Stimulated activated CD4-positive, alpha-beta T cell treated with anti-CD3 and anti-CD28 coated beads, Interleukin-15, amount 100 ng/mL, for 24 hours (primary cell): ENCODE data around the gene PRUNE2.
A peak's percentile ranks its signal among the peaks of the same experiment; 100 is the strongest.
"Not testable (repeated sequence)": the region's sequence is repeated elsewhere in the genome, so short reads cannot be mapped to it uniquely, and the experiment has no call there.

ENCODE experiments used
- DNase-seq: peaks from one replicate; pipeline ENCODE4 v3.0.0-alpha.2; 2020

The PRUNE2 gene, protein sequence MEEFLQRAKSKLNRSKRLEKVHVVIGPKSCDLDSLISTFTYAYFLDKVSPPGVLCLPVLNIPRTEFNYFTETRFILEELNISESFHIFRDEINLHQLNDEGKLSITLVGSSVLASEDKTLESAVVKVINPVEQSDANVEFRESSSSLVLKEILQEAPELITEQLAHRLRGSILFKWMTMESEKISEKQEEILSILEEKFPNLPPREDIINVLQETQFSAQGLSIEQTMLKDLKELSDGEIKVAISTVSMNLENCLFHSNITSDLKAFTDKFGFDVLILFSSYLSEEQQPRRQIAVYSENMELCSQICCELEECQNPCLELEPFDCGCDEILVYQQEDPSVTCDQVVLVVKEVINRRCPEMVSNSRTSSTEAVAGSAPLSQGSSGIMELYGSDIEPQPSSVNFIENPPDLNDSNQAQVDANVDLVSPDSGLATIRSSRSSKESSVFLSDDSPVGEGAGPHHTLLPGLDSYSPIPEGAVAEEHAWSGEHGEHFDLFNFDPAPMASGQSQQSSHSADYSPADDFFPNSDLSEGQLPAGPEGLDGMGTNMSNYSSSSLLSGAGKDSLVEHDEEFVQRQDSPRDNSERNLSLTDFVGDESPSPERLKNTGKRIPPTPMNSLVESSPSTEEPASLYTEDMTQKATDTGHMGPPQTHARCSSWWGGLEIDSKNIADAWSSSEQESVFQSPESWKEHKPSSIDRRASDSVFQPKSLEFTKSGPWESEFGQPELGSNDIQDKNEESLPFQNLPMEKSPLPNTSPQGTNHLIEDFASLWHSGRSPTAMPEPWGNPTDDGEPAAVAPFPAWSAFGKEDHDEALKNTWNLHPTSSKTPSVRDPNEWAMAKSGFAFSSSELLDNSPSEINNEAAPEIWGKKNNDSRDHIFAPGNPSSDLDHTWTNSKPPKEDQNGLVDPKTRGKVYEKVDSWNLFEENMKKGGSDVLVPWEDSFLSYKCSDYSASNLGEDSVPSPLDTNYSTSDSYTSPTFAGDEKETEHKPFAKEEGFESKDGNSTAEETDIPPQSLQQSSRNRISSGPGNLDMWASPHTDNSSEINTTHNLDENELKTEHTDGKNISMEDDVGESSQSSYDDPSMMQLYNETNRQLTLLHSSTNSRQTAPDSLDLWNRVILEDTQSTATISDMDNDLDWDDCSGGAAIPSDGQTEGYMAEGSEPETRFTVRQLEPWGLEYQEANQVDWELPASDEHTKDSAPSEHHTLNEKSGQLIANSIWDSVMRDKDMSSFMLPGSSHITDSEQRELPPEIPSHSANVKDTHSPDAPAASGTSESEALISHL (N-terminal part only)

DNA sequence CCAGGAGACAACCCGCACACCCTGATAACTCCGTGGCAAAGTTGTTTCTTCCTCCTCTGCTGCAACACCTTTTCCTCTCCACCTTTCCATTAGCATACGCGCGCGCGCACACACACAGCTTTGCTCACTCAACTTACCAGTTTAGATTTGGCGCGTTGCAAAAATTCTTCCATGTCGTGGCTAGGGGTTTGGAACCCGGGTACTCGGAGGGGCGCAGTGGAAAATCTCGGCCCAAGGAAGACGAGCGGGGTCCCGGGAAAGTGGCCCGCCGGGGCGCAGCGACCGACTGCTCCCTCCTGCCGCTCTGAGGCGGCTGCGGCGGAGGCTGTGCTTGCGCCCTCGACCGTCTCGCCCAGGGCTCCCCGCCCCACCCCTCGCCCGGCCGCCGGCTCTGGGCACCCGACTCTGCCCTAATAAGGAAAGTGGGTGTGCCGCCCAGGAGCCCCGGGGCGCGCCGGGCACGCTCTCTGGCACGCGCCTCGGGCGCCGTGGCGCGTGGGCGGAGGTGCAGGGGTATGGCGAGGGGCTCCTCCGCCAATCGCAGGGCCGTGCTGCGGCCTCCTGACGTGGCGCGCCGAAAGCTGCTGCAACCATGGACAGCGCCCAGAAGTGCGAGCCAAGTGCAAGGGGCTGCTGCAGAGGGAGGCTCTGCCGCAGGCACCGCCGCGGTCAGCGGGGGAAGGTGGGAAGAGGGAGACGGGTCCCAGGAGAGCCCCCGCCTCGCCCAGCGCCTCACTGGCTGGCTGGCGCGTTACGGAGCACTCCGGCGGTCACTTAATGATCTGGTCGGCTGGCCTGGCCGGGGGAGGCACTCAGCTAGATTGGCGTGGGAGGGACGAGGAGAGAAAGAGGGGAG, at the start of gene PRUNE2:
PRUNE2 (minus strand) TSS at position 324 of the 856 bp plus-strand sequence; CDS start at position 173, 151 bp downstream.
- DNase-seq: peak; percentile 38

DNA sequence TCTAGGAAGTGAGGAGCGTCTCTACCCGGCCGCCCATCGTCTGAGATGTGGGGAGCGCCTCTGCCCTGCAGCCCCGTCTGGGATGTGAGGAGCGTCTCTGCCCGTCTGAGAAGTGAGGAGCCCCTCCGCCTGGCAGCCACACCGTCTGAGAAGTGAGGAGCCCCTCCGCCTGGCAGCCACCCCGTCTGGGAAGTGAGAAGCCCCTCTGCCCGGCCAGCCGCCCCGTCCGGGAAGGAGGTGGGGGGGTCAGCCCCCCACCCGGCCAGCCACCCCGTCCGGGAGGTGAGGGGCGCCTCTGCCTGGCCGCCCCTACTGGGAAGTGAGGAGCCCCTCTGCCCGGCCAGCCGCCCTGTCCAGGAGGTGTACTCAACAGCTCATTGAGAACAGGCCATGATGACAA, 49.5 kb upstream of the PRUNE2 start:
- DNase-seq: not testable (repeated sequence)

DNA sequence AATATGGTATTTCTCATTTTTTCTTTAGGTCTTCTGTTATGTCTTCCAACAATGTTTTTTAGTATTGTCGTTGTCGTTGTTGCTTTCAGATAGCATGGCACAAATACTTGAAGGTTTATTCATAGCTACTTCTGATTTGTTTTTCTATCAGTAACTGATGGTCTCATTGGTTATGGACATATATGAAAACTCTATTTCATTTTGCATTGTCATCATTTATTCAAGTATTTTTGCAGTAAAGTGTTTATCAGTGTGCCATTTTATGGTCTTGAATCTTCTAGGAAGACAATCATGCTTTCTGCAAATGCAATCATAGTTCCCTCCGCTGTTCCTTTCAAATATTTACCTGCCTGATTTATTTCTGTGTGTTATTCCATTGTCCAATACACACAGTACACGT, 44.0 kb upstream of the PRUNE2 start:
- no peak for DNase-seq

DNA sequence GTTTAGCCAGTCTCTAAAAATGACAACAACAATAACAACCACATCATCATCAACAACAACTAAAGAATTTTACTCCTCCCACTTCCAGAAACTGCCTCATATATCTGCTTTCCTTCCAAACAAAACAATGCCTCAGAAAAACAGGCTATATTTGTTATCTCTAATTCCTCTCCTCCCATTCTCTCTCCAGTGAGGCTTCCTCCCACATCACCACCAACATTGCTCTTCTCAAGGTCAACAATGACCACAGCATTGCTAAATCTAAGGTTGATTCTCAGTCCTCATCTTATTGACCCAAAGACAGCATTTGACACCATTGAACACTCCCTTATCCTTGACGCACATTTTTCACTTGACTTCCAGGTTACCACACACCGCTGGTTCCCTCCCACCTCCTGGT, 38.1 kb upstream of the PRUNE2 start:
- DNase-seq: no peak

DNA sequence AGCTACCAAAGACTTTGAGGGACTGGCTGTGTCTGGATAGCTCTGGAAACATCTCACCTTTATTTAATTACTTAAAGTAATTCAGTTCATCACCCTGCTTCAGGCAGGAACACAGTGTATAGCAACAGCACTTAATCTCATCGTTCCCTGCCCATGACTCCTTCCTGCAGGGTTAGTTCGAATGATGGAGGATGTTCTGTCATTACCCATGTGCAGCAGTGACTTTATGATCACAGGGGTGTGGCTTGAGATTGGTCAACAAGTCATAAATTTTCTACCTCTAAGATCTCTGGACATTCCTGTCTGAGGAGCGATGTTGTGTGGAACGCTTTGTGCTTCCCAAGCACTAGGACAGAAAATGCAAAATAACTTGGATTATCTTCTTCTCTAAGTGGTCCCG, 37.1 kb upstream of the PRUNE2 start:
- DNase-seq: no peak

DNA sequence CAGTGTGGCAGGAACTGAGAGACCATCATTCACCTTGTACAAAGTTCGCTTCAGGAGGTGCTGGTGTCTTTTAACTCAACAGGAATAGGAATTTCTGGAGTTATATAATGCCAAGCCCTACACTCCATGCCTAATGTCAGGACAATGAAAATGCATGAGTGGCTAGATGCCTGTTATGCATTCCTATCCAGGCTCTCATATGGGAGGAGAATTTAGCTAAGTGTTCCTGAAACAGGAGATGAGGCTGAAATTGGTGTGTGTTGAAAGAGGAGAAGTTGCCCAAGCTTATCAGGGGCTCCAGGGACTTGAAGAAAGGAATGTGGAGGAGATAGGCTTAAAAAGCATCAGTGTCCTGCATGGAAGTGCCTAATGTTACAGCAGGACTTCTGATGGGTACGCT, 26.8 kb upstream of the PRUNE2 start:
- DNase-seq: no peak

DNA sequence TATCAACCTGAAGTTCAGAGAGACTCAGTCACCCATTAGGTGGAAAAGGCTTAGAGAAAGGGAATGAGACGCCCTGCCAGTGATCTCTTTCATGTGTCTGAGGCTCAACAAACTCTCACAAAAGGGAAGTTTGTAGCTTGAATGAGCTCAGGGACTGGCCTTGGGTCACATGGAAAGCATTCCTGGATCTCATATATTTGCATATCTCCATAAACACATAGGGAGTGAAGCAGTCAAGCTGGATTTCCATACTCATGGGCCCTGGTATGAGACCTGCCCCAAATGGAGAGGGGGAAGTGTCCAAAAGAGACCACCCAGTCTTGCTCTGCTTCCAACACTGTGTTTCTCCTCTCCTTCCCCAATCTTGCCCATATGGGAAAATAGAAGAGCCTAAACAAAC, 26.4 kb upstream of the PRUNE2 start:
- no peak for DNase-seq

DNA sequence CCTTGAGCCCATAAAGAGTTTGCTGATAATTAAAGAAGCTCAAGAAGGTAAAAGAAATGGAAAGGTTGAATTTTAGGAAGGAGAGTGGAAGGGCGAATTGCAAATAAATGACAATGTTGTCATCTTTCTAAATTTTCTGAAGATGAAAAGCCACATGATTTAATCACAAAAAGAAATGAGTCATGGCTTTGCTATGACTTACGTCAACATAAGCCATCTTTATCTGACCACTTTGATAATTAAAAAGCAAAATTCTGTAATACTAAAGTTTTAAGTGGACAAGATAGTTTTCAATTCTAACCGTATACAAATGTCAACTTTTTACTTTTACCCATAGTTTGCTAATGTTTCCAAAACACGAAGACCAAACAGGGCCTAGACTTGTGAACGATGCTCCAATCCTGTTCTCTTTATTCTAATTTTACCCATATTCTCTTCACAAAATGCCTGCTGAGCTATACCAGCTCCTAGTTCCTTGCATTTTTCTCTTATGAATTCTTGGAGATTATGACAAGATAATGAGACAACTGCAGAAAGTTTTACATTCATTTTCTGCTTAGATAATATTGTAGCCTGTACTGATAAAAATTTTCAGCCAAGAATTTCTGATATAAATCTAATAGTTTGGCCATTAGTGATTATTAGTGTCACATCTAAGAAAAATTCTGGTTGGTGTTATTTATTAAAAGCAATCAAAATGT, 21.8 kb upstream of the PRUNE2 start:
- no peak for DNase-seq

DNA sequence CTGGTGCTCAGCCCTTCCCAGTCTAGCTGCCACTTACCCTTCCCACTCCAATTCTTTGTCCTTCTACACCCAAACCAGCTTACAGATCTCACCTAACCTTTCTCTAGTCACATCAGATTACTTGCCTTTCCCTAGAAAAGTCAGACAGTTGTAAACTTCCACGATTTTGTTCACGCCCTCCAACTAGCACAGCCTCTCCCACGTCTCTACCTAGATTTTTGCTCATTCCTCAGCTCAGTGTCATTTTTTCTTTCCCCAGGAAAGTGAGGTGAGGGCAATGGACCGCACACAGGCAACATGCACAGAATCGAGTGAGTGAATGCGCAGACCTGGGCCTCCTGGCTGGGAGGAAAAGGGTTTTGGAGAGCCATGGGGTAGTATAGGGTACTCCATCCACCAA, 20.9 kb upstream of the PRUNE2 start:
- DNase-seq: no peak

DNA sequence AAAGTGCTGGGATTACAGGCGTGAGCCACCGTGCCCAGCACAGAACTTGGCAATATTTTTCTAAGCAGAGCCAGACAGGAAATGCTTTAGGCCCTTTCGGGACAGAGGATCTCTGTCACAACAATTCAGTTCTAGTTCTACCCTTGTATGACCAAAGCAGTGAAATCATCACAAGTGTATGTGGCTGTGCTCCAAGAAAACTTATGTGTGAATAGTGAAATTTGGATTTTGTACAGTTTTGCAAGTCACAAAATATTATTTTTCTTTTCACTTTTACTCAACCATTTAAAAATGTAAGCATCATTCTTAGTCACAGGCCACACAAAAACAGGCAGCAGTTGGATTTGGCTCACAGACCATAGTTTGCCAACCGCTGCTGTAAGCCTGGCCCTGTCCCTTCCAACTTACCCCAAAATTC, 20.4 kb upstream of the PRUNE2 start:
- no peak for DNase-seq

DNA sequence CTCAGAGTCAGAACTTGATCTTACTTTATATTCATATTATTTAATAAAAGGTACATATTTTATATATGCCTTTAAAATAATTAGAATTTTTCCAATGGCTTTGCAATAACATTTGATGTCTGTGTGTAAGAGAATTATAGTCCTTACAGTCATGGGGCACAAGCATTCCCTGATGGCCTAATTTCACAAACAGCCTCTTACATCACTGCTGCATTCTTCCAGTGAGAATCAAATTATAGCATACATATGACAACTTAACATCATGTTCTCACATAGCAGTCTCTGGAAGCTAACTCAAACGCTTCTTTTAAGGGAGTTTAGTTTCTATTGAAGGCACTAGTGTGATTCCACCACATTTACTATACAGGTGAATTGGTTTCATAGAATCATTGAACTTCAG, 15.3 kb upstream of the PRUNE2 start:
- no peak for DNase-seq

DNA sequence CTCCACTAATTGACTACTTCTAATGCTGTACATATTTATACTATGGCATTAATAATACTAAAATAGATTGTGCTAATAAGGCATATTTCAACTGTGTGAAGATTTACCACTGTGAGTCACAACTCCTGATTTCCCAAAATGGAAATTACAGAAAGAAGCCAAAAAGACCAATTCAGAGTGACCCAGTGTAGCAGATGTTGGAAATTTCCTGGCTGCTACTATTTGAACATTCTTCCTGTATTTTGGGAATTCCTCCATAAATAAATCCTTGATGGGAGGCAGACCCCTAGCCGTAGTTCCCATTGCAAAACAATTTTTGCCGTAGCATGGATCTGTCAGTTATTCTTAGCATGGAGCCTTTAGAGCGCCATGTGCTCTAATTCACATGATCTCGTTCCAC, 11.4 kb upstream of the PRUNE2 start:
- DNase-seq: no peak

DNA sequence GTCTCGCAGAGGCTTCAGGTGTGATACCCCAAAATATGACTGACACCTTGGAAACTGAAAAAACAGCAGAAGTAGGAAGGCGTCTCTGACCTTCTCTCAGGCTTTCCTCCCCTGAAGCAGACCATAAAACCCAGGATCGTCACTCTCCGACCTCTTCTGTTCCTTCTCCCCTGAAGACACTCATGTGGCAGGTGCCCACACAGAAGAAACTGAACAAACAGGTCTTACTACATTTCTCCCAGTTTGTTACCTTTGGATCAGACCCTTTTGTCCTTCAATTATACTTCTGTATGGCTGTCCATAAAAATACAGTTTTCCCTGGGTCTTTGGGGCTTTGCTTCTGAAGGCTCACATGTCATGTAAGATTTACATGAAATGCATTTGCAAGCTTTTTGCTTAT, 10.3 kb upstream of the PRUNE2 start:
- DNase-seq: no peak

DNA sequence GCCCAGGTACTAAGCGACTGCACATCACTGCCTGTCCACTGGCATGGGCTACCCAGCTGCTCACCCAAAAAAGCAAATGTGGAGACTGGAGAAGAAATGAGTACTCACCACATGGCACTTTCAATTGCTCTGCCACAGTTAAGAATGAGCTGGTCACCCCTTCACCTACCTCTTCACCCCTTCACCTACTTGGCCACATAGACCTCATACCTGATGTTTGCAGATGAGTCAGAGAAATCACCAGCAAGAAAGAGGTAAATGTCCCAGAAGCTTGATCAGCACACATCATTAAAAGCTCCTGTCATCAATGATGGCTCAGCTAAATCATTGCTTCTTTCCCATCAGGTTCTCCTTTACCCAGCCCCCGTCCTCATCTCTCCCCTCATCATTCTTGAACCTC, 7.6 kb upstream of the PRUNE2 start:
- DNase-seq: no peak

DNA sequence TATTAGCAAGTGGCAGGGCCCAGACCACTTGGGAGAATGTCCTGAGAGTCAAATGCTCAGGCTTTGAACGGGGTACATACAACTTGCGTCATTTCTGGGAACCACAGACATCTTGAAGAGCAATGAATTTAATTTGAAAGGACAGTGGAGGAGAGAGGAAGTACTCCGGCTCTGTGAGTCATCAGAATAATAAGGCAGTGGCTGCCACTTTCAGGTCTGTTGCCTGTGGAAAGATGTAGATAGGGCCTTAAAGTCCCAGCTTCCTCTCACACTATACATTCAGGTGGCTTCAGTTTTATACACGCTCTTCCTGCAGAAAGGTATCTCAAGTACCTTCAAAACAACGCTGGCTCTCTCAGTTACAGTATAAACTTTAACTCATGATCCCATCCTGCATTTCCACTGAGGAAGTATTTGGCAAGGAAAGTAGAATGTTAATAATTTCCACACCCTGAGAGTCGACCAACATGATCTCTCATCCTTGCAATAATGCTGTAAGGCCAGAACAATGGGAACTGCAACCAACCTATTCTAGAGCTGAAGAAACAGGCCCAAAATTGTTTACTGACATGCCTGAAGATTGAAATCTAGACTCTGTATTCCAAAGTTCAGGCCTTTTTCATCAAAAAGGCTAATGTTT, 6.8 kb upstream of the PRUNE2 start:
- DNase-seq: no peak

DNA sequence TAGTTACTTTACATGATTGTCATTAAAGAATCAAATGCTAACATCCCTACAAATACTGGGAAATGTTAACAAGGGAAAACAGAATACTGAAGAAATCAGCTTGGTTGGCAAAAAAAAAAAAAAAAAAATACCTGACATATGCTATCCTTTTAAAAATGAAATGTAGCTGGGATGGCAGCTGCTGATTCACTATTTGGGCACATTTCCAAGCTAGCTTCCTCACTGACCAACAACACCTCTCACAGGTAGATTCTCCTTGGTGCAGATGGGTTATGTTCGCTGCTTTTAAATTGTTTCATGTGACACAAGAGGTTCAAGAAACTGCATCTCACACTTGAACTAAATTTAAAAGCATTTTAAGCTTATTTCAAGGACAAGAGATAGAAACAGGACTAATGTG, 6.1 kb upstream of the PRUNE2 start:
- no peak for DNase-seq

DNA sequence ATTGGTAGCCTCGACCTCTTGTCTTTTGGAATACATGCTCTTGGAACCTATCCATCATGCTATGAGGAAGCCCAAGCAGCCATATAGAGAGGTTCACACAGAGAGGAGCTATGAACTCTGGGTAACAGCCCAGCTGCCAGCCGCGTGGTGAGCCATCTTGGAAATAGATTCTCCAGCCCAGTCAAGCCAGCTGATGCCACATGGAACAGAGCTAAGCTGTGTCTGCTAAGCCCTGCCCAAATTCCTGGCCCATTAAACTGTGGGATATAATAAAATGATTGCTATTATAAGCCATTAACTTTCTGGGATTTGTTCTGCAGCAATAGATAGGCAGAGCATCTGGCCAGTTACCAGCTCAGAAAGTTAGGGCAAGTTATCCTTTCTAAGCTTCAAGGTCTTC, 4.9 kb upstream of the PRUNE2 start:
- no peak for DNase-seq

DNA sequence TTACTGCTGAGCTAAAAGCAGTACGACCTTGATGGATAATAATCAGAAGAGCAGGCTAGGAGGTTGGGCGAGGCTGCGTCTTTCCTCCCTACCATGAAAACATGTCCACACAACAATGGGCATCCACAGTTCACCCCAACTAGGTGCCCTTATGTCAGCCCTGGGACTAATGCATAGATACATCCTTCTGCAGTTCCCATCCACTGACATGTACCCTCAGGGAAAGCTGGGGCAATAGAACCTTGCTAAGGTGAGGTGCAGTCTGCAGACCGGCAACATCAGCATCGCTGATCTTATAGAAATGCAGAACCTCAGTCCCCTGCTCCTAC, 697 bp upstream of the PRUNE2 start:
- no peak for DNase-seq

DNA sequence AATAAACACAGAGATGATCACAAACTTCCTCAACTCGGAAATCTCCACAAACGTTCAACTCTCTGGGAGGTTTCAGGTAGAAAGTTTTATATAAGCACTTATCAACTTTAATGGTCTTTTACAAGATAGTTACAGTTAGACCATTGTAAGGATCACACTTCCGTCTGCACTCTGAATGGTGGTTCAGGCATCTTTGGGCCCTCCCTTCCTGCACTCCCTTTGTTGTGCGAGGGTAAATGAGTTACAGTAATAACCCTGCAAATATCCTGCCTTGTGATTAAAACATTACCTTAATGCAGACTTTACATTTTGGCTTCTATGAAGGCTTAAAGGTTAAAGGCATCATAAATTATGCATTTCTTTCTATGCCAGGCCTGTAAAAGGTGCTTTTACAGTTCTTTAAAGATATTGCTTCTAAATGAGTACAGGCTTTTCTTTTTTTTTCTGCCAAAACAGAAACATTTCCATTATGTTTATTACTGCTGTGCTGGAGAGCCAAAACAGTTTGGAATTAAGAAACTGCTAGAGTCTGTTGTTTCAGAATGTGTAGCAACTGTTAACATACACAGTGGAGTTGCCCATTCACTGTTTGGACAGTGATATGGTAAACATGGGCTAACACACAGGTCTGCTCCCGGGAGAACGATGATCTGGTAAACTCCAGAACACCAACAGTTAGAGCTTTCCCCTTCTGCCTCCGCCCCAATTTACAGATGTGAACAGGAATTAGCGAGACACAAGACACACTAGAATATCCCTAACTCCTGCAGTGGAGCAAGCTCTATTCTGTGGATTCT, 1.1 kb downstream of the PRUNE2 start:
- DNase-seq: no peak

DNA sequence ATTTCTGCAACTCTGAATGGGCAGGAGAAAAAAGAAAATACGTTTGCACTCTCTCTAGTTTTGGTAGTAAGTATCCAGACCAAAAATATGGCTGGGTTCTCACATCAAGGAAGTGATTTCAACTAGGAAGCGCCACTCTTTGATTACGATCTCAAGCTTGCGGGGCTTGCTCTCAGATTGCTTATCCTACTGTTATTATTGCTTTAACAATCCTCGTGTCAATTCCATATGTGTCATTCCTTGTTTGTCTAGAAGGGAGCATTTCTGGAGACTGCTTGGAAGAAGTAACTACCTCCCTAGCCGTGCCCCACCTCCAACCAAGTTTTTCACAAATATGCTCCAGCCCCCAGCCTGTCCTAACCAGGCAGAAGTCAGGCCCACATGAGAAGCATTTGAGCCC, 3.5 kb downstream of the PRUNE2 start:
- DNase-seq: no peak
